GM06990 (cell line): ENCODE measurements around the gene SPATA18.

Source experiments
- DNase-seq: peaks from one replicate; pipeline ENCODE4 v3.0.0-alpha.2; 2011; ENCODE audit not compliant: insufficient read length; ENCODE audit errors: extremely low read depth
- H3K27me3 ChIP-seq: replicated peaks from 2 replicates; pipeline ENCODE4 v1.6.0; 2011; ENCODE audit warnings: low read length; ENCODE audit not compliant: control insufficient read depth, insufficient read depth
- H3K36me3 ChIP-seq: 2 replicates; pipeline ENCODE4 v1.5.1; 2011; ENCODE audit warnings: low read length; ENCODE audit not compliant: control insufficient read depth, insufficient read depth
- H3K4me3 ChIP-seq: replicated peaks from 2 replicates; pipeline ENCODE4 v1.5.1; 2011; ENCODE audit warnings: low read depth, mild to moderate bottlenecking, control low read depth, low read length
- TF ChIP-seq, protein P1 (sequence below): IDR thresholded peaks from 2 replicates; pipeline ENCODE4 v1.5.1; 2011; ENCODE audit warnings: low read length, control low read depth, mild to moderate bottlenecking, inconsistent platforms; ENCODE audit not compliant: insufficient read depth, poor library complexity, severe bottlenecking

The SPATA18 gene

DNA sequence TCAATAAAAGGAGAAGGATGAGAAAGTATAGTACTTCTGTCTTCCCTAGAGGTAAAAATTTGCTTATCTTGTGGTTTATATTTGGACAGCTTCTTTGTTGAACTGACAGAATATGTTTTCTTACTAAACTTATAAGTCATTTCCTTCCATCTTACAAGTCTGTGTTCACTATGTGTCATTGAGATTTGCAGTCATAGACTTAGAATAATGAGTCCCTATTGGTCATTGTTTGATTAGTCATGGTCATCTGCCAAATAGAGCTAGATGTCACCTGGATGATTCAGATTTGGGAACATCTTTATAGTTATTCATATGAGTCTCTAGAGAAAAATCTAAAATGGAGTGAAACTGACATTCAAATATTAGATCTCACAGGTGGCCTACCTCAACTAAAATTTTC, 51.5 kb downstream of the SPATA18 start:
- Histone ChIP-seq H3K27me3 (no peaks in the 10 kb centered on the region), H3K4me3 (no peak overlapping the region), H3K36me3 (no peaks in the 10 kb centered on the region)
- TF ChIP-seq, protein P1, sequence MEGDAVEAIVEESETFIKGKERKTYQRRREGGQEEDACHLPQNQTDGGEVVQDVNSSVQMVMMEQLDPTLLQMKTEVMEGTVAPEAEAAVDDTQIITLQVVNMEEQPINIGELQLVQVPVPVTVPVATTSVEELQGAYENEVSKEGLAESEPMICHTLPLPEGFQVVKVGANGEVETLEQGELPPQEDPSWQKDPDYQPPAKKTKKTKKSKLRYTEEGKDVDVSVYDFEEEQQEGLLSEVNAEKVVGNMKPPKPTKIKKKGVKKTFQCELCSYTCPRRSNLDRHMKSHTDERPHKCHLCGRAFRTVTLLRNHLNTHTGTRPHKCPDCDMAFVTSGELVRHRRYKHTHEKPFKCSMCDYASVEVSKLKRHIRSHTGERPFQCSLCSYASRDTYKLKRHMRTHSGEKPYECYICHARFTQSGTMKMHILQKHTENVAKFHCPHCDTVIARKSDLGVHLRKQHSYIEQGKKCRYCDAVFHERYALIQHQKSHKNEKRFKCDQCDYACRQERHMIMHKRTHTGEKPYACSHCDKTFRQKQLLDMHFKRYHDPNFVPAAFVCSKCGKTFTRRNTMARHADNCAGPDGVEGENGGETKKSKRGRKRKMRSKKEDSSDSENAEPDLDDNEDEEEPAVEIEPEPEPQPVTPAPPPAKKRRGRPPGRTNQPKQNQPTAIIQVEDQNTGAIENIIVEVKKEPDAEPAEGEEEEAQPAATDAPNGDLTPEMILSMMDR, result no peak
- DNase-seq, result no peak

DNA sequence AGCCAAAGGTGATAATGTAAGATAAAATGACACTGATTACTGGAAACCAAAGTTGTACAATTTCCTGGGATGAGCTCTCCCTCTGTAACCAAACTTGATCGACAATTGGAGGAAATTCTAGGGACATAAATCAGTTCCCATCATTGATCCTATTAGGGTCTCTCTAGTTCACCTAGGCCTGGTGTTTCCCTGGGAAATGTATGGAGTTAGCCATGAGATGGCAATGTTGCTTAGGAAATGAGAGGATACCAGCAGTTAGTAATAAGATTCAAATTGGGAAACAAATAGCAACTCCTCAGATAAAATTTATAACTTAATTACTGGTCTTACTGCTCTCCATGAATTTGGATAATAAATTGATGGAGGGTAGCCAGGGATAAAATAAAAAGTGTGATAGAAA, 52.2 kb downstream of the SPATA18 start:
- H3K4me3 ChIP-seq, result no peak overlapping the region
- no peaks in the 10 kb centered on the region for H3K27me3 ChIP-seq
- TF ChIP-seq, protein P1, result no peak
- H3K36me3 ChIP-seq, result no peaks in the 10 kb centered on the region
- DNase-seq, result no peak

- H3K27me3 ChIP-seq, result no peaks in the 10 kb centered on the region
- DNase-seq, result no peak
- no peak overlapping the region for H3K4me3 ChIP-seq
- H3K36me3 ChIP-seq, result no peaks in the 10 kb centered on the region
- TF ChIP-seq, protein P1, result no peak
These were observed 54.2 kb downstream of the SPATA18 start for GRCh38 chr4:52105276-52105675.

DNA sequence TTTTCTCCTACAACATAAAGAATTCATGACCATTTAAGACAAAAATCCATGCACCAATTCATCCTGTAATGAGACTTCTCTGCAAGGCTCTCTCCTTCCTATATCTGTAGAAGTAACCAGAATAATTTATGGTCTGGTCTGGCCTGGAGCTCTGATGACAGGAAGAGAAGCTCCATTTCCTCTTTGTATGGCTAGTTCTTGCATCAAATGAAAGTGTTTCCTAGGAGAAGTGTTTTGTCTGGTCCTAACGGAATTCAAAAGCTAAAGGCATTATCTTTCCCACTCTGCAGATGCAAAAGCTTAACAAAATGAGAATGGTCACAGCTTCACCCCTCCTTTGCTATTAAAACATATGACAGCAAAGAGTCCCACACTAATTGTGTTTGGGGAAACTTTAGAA, 55.1 kb downstream of the SPATA18 start:
- no peak overlapping the region for H3K4me3 ChIP-seq
- TF ChIP-seq, protein P1, result no peak
- no peak for DNase-seq
- no peaks in the 10 kb centered on the region for H3K36me3 ChIP-seq
- H3K27me3 ChIP-seq, result no peaks in the 10 kb centered on the region

DNA sequence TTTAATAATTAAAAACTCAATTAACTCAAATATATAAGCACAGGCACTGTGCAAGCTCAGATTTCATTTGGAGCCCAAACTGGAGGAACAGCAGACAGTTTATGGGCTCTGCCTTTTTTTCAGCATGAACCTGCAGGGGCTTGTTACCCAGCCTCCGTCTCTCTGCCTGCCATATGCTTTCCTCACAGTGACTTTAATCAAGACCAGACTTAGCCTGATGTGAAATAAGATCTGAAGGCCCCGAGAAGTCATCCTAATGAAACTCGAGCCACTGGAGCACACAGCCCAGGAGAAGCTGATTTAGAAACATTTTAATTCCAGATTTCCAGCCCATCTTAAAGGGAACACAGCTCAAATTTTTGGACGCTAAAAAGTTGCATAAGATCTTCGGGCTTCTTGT, 55.6 kb downstream of the SPATA18 start:
- no peaks in the 10 kb centered on the region for H3K36me3 ChIP-seq
- H3K4me3 ChIP-seq, result no peak overlapping the region
- TF ChIP-seq, protein P1, result no peak
- DNase-seq, result no peak
- no peaks in the 10 kb centered on the region for H3K27me3 ChIP-seq

GRCh38 chr4:52107336-52107735, 56.2 kb downstream of the SPATA18 start:
- no peak for DNase-seq
- no peak overlapping the region for H3K4me3 ChIP-seq
- H3K36me3 ChIP-seq, result no peaks in the 10 kb centered on the region
- no peaks in the 10 kb centered on the region for H3K27me3 ChIP-seq
- TF ChIP-seq, protein P1, result no peak
